ENCODE results near the gene KNOP1.
A peak's percentile ranks its signal among the peaks of the same experiment; 100 is the strongest.

KNOP1 gene, protein sequence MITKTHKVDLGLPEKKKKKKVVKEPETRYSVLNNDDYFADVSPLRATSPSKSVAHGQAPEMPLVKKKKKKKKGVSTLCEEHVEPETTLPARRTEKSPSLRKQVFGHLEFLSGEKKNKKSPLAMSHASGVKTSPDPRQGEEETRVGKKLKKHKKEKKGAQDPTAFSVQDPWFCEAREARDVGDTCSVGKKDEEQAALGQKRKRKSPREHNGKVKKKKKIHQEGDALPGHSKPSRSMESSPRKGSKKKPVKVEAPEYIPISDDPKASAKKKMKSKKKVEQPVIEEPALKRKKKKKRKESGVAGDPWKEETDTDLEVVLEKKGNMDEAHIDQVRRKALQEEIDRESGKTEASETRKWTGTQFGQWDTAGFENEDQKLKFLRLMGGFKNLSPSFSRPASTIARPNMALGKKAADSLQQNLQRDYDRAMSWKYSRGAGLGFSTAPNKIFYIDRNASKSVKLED

GRCh38 chr16:19717741-19718623 is at the start of gene KNOP1, which contains the start of gene IQCK:
Gene KNOP1 (minus strand): TSS chr16:19718227. CDS start chr16:19715035, 3,192 bp downstream.
Gene IQCK (plus strand): TSS chr16:19718271. CDS start chr16:19718307, 36 bp downstream.
- peak; percentile 81 to 84 for DNase-seq (ENCODE audit: low read depth in 2 of 2)

DNA sequence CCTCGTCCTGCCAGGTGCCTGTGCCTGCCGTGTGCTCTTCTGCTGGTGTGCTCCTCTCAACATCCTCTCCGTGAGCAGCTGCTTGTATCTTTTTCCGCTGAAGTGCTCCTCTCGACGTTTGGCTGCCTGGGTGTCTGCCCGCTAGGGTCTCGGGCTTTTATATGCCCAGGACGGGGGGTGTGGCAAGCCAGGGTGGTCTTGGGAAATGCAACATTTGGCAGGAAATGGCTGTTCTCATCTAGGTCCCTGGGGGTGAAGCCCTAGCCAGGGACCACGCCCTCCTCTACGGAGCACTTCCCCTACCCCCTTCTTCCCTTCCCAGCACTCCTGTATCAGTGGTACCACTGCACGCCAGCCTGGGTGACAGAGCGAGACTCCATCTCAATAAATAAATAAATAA is 49.5 kb upstream of the KNOP1 start:
- DNase-seq (ENCODE audit: low read depth in 2 of 2): no peak

GRCh38 chr16:19766988-19767387 is 49.0 kb upstream of the KNOP1 start:
- no peak for DNase-seq (ENCODE audit: low read depth in 2 of 2)

- no peak for DNase-seq (ENCODE audit: low read depth in 2 of 2)
These were observed 48.5 kb upstream of the KNOP1 start for GRCh38 chr16:19766554-19766884.

DNA sequence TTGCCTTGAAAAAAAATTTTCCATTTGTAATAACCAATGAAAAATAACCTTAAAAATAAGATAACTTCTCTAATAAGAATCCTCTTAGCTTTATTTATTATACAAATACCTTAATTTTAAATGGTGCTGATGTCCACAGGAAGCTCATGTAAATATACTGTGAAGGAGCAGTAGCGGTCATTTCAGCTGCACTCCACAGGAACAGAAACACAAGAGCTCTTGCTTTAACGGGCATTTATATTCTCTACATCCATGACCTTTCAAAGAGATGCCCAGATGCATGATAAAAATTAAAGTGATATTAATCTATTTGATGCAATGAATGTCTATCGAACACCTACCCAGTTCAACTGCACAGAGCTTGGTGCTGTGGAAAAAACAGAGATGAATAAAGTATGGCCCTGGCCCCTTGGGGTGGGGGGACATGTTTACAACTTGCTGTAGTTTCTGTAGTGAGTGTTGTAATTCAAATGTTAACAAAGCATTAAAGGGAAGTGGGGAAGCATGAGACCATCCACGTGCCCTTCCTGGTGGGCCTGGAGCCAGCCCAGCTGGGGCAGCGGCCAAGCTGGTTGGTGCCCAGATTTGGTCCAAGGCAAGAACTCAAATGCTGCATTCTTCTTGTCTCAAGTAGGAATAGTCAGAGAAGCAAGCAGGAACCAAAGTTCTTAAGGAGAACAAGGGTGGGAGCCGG is 48.0 kb upstream of the KNOP1 start:
- DNase-seq (ENCODE audit: low read depth in 2 of 2): no peak

- no peak for DNase-seq (ENCODE audit: low read depth in 2 of 2)
These were observed 42.5 kb upstream of the KNOP1 start for GRCh38 chr16:19760356-19761060.

DNA sequence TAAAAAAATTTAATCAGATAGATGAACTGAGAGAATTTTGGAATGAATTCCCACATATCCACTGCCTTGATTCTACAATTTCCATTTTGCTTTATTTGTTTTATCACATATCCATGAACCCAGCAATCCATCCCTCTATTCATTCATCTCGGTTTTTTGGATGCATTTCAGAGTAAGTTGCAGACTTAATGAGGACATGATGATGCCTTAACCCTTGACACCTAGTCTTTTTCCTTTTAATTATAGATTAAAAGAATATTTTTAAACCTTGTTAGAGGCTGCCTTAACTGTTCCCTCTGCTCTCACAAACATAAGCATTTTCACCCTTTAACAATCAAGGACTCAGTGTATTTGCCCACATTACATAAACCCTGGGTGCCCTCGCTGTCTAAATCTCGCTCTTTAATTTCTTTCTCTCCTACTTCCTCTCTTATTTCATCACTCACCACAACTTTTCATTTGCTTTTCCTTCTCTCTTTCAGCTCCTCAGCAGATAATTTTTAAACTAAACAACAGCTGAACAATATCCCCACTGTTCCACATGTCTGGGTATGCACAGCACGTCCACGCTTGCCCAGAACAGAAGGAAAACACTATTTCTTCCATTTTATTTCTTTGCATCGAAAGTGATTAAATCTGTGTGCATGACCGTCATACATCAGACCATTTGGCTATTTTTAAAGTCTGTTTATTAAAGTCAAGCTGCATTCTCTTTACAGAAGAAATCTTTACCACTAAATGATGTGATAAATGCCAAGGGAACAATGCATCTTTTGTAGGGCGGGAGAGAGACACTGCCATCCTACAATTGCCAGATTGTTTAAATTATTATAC is 40.0 kb upstream of the KNOP1 start:
- DNase-seq (ENCODE audit: low read depth in 2 of 2): no peak

GRCh38 chr16:19757026-19757425 is 39.0 kb upstream of the KNOP1 start:
- DNase-seq (ENCODE audit: low read depth in 2 of 2): no peak

GRCh38 chr16:19755268-19755667 is 37.2 kb upstream of the KNOP1 start:
- no peak for DNase-seq (ENCODE audit: low read depth in 2 of 2)

DNA sequence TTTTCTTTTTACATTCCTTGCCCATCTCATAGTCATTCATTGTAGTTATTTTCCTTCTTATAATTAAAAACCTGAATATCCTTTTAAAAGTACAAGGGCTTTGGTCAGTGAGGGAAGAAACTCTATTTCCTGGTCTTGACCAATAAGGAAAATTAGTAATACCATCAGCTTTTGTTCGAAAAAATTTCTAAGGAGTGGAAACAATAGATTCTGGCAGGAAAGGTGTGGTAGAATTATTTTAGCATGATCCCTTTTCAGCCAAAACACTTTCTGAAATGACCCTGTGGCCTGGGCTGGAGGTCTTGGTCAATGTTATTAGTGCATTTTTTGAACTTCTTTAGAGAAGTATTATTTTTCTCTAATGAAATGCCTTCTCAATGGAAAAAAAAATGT is 36.6 kb upstream of the KNOP1 start:
- no peak for DNase-seq (ENCODE audit: low read depth in 2 of 2)

DNA sequence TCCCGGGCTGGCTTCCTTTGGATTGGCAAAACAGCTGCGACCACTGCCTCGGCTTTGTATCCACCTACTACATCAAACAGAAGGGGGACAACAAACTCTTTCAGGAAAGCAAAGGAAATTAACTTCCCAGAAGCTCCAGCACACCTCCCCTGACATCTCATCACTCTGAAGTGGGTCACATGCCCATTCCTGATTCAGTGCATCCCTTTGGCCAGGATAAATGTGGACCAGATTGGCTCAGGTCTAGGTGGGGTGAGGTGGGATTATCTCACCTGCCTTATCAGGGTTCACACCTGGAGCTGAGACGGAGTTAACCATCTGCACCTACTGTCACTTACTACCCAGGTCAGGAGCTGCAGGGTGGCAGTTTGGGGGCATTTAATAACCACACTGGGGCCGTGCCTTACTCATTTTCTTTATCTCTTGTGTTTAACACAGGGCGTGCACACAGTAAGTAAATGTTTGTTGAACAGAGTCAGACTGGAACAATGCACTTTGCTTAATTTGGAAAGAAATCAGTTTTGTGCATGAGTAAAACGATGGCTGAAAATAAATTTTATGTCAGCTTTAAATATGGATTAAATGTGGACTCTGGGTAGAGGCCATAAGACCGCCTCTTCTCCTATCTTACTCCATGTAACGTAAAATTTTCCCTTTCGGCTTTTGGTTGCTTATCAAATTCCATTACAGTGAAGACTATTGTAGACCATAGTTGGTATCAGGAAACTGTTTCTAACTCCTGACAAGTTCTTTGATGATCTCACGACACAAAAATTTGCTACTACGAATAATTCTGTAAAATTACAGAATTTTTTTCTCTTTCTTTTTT is 36.0 kb upstream of the KNOP1 start:
- DNase-seq (ENCODE audit: low read depth in 2 of 2): no peak

GRCh38 chr16:19751478-19752385 is 33.7 kb upstream of the KNOP1 start:
- no peak for DNase-seq (ENCODE audit: low read depth in 2 of 2)

DNA sequence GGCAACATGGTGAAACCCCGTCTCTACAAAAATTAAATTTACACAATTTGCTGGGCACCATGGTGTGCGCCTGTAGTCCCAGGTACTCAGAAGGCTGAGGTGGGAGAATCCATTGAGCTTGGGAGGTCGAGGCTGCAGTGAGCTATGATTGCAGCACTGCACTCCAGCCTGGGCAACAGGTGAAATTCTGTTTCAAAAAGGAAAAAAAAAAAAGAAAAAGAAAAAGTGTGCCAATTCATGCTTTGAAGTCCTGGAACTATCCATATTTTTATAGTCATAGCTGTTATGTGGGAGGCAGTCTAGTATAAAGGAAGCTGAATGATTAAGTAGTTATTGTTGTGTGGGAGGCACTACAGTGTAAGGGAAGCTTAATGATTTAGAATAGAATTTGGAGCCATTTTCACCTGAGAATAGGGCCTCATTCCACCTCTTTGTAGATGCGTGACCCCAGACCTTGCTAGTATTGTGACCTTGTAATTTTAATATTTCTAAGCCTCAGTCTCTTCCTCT is 31.6 kb upstream of the KNOP1 start:
- DNase-seq (ENCODE audit: low read depth in 2 of 2): no peak

- DNase-seq (ENCODE audit: low read depth in 2 of 2): no peak
These were observed 30.6 kb upstream of the KNOP1 start for GRCh38 chr16:19748389-19749168.

DNA sequence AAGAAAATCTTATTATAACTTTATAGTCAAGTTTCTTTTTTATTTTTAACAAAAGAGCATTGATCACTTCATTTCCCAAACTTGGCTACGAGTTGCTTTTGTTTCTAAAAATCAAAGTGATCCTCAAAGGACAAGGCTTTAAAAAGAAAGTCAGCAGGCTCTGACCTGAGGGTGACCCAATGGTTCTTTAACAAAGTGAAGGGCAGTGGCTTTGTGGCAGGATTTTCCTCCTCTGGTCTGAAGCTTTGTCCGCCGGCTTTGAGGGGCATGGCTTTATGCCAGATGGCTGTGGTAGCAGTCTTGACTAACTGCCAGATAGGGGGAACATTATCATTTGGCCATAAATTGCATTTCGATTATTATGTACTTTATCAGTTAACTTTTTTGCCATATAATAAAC is 28.5 kb upstream of the KNOP1 start:
- no peak for DNase-seq (ENCODE audit: low read depth in 2 of 2)

DNA sequence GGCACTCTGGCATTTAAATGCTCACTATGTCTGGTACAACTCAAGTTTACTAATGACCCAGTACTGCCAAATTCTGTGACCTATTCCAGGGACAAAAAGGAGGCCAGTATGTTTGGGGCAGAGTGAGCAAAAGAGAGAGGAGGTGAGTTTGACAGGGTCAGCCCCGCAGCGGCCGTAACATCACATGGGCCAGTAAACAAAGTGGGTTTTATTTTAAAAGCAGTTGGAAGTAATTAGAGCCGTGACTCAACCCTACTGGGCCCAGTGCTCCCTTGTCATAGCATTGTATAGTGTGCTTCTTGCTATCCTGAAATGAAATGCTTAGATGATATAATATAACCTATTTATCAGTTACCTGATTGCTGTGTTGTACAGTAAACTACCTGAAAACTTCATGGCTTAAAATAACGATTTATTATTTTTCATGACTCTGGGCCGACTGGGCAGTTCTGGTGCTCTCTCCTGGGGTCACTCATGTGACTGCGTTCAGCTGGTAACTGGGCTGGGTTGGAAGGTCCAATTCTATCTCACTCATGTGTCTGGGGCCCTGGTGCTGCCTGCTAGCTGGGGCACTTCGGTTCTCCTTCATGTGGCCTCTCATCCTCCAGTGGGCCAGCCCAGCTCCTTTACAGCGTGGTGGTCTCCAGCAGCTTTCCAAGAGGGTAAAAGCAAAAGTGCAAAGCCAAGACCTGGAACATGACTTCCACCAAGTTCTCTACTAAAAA is 27.4 kb upstream of the KNOP1 start:
- DNase-seq (ENCODE audit: low read depth in 2 of 2): no peak

DNA sequence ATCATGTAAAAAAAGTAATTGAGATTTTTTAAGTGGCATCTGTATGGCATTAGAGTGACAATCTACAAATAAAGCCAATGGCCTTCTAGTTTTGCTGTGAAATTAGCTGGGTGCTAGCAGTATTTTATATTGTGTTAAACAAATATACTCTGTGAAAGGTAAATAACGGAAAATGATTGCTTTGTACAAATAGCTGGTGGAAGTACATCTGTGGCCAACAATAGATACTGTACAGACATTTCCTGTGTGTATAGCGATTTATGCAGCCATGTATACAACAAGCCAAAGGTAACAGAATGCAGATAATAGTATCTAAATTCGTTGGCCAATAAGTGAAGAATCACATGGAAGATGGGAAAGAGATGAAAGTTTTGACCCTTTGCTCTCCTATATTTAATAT is 26.6 kb upstream of the KNOP1 start:
- DNase-seq (ENCODE audit: low read depth in 2 of 2): no peak
